Stimulated activated naive CD4-positive, alpha-beta T cell treated with Interleukin-2 at 50 U/mL for 16 hours (primary cell): Measurements from ENCODE around the gene RAVER1.

Experiments used
- DNase-seq: peaks from one replicate; lab custom pipeline; 2025; lab: John Stamatoyannopoulos, UW

The RAVER1 gene

GRCh38 chr19:10317857-10318462 is 15.4 kb downstream of the RAVER1 start:
- DNase-seq, result no peak

GRCh38 chr19:10317045-10317856 is 16.1 kb downstream of the RAVER1 start:
- no peak for DNase-seq

- DNase-seq, result no peak
Observed at GRCh38 chr19:10316229-10317044, 16.9 kb downstream of the RAVER1 start.

- DNase-seq, result peak; percentile 89
Observed at GRCh38 chr19:10315335-10316214, 17.8 kb downstream of the RAVER1 start, which contains the start of gene FDX2. Gene FDX2, minus strand, starts transcription at chr19:10316015. Its CDS starts 19 bp downstream, at chr19:10315996.

GRCh38 chr19:10309423-10309822 is 23.9 kb downstream of the RAVER1 start, which contains the start of gene ZGLP1:
Gene ZGLP1, minus strand, starts transcription at chr19:10309815.
- no peak for DNase-seq

GRCh38 chr19:10306327-10306726 is 27.0 kb downstream of the RAVER1 start:
- DNase-seq, result no peak

- no peak for DNase-seq
Observed at GRCh38 chr19:10305139-10305806, 28.1 kb downstream of the RAVER1 start.

- DNase-seq, result no peak
Observed at GRCh38 chr19:10299545-10300458, 33.5 kb downstream of the RAVER1 start.

- DNase-seq, result no peak
Observed at GRCh38 chr19:10295847-10296591, 37.3 kb downstream of the RAVER1 start.

GRCh38 chr19:10295305-10295846 is 38.0 kb downstream of the RAVER1 start:
- DNase-seq, result peak; percentile 58

- no peak for DNase-seq
Observed at GRCh38 chr19:10294368-10294697, 39.0 kb downstream of the RAVER1 start.

GRCh38 chr19:10293637-10294367 is 39.5 kb downstream of the RAVER1 start:
- no peak for DNase-seq

- DNase-seq, result no peak
Observed at GRCh38 chr19:10292789-10293636, 40.3 kb downstream of the RAVER1 start.

- peak; percentile 45 for DNase-seq
Observed at GRCh38 chr19:10292206-10292788, 41.0 kb downstream of the RAVER1 start.

- DNase-seq, result peak; percentile 27
Observed at GRCh38 chr19:10291554-10292205, 41.6 kb downstream of the RAVER1 start.

- DNase-seq, result peak; percentile 33
Observed at GRCh38 chr19:10290876-10291553, 42.3 kb downstream of the RAVER1 start.
